Central memory CD8-positive, alpha-beta T cell (primary cell): ENCODE measurements around the gene PDGFD.

Experiments
- ATAC-seq: fragments of 150-1000 bp; cut with Tn5 transposase; replicated peaks from 2 replicates; pipeline ENCODE4 v1.10.0; 2022; ENCODE audit warnings: mild to moderate bottlenecking, moderate FRiP score, moderate number of reproducible peaks; ENCODE audit not compliant: poor library complexity, severe bottlenecking; ENCODE audit errors: extremely low read depth
- DNase-seq, 2 donors: peaks; one replicate each; pipeline ENCODE4 v3.0.0; 2021; ENCODE audit warnings: low spot score in 2 of 2
- H3K27ac Mint-ChIP-seq: one replicate; pipeline ENCODE4 v1.8.0; 2022; ENCODE audit warnings: low read depth, mild to moderate bottlenecking, moderate library complexity, mixed read lengths
- H3K27me3 Mint-ChIP-seq: one replicate; pipeline ENCODE4 v1.8.0; 2022; ENCODE audit warnings: mixed read lengths
- H3K36me3 Mint-ChIP-seq: one replicate; pipeline ENCODE4 v1.8.0; 2022; ENCODE audit warnings: mild to moderate bottlenecking, moderate library complexity, mixed read lengths; ENCODE audit not compliant: insufficient read depth
- H3K4me1 Mint-ChIP-seq: one replicate; pipeline ENCODE4 v1.8.0; 2022; ENCODE audit warnings: mixed read lengths
- H3K4me3 Mint-ChIP-seq: one replicate; pipeline ENCODE4 v1.8.0; 2022; ENCODE audit warnings: mild to moderate bottlenecking, moderate library complexity, mixed read lengths
- H3K9me3 Mint-ChIP-seq: one replicate; pipeline ENCODE4 v1.8.0; 2022; ENCODE audit warnings: mixed read lengths

The PDGFD gene

GRCh38 chr11:103995896-103996295 is 168.1 kb downstream of the PDGFD start:
- H3K27me3 Mint-ChIP-seq = no peaks in the 10 kb centered on the region
- H3K36me3 Mint-ChIP-seq = peaks cover 2% of the 10 kb centered on the region
- no peaks in the 10 kb centered on the region for H3K4me1 Mint-ChIP-seq
- H3K27ac Mint-ChIP-seq = no peak overlapping the region
- ATAC-seq (no peak), DNase-seq (no peak)
- no peak overlapping the region for H3K4me3 Mint-ChIP-seq
- no peaks in the 10 kb centered on the region for H3K9me3 Mint-ChIP-seq

- Mint-ChIP-seq H3K4me3 (no peak overlapping the region), H3K4me1 (no peaks in the 10 kb centered on the region), H3K27me3 (no peaks in the 10 kb centered on the region), H3K27ac (no peak overlapping the region), H3K36me3 (peaks cover 3% of the 10 kb centered on the region), H3K9me3 (no peaks in the 10 kb centered on the region)
- no peak for ATAC-seq
- DNase-seq = no peak
Measured at GRCh38 chr11:103994518-103994917, 169.4 kb downstream of the PDGFD start.

GRCh38 chr11:103994094-103994493 is 169.9 kb downstream of the PDGFD start:
- Mint-ChIP-seq H3K9me3 (no peaks in the 10 kb centered on the region), H3K36me3 (peaks cover 2% of the 10 kb centered on the region), H3K4me3 (no peak overlapping the region), H3K4me1 (no peaks in the 10 kb centered on the region), H3K27ac (no peak overlapping the region), H3K27me3 (no peaks in the 10 kb centered on the region)
- DNase-seq = no peak
- no peak for ATAC-seq

- Mint-ChIP-seq H3K9me3 (no peaks in the 10 kb centered on the region), H3K27me3 (no peaks in the 10 kb centered on the region), H3K36me3 (peaks cover 1% of the 10 kb centered on the region), H3K27ac (no peak overlapping the region), H3K4me1 (no peaks in the 10 kb centered on the region), H3K4me3 (no peak overlapping the region)
- DNase-seq (no peak), ATAC-seq (no peak)
Measured at GRCh38 chr11:103993507-103993906, 170.4 kb downstream of the PDGFD start.

- Mint-ChIP-seq H3K4me1 (no peaks in the 10 kb centered on the region), H3K27ac (no peak overlapping the region), H3K4me3 (no peak overlapping the region), H3K27me3 (no peaks in the 10 kb centered on the region), H3K36me3 (peaks cover 4% of the 10 kb centered on the region), H3K9me3 (no peaks in the 10 kb centered on the region)
- no peak for DNase-seq
- ATAC-seq = no peak
Measured at GRCh38 chr11:103988595-103988969, 175.4 kb downstream of the PDGFD start.

- Mint-ChIP-seq H3K4me1 (no peaks in the 10 kb centered on the region), H3K9me3 (no peaks in the 10 kb centered on the region), H3K27me3 (no peaks in the 10 kb centered on the region), H3K36me3 (peaks cover 4% of the 10 kb centered on the region), H3K4me3 (no peak overlapping the region), H3K27ac (no peak overlapping the region)
- DNase-seq (no peak), ATAC-seq (no peak)
Measured at GRCh38 chr11:103987629-103988594, 176.0 kb downstream of the PDGFD start.

- DNase-seq = no peak
- Mint-ChIP-seq H3K27ac (no peak overlapping the region), H3K27me3 (no peaks in the 10 kb centered on the region), H3K4me1 (no peaks in the 10 kb centered on the region), H3K9me3 (no peaks in the 10 kb centered on the region), H3K4me3 (no peak overlapping the region), H3K36me3 (peaks cover 3% of the 10 kb centered on the region)
- no peak for ATAC-seq
Measured at GRCh38 chr11:103985041-103985440, 178.9 kb downstream of the PDGFD start.

- no peaks in the 10 kb centered on the region for H3K27me3 Mint-ChIP-seq
- H3K4me1 Mint-ChIP-seq = peaks cover 5% of the 10 kb centered on the region
- H3K27ac Mint-ChIP-seq = no peak overlapping the region
- no peaks in the 10 kb centered on the region for H3K9me3 Mint-ChIP-seq
- no peak for DNase-seq
- no peak for ATAC-seq
- H3K36me3 Mint-ChIP-seq = no peaks in the 10 kb centered on the region
- no peak overlapping the region for H3K4me3 Mint-ChIP-seq
Measured at GRCh38 chr11:103980108-103980507, 183.8 kb downstream of the PDGFD start.

GRCh38 chr11:103978616-103979595 is 185.0 kb downstream of the PDGFD start:
- H3K36me3 Mint-ChIP-seq = no peaks in the 10 kb centered on the region
- H3K27ac Mint-ChIP-seq = no peak overlapping the region
- DNase-seq (no peak), ATAC-seq (no peak)
- no peaks in the 10 kb centered on the region for H3K9me3 Mint-ChIP-seq
- H3K27me3 Mint-ChIP-seq = no peaks in the 10 kb centered on the region
- no peak overlapping the region for H3K4me3 Mint-ChIP-seq
- peaks cover 5% of the 10 kb centered on the region for H3K4me1 Mint-ChIP-seq

- ATAC-seq = no peak
- Mint-ChIP-seq H3K4me3 (no peak overlapping the region), H3K27me3 (no peaks in the 10 kb centered on the region), H3K36me3 (no peaks in the 10 kb centered on the region), H3K9me3 (no peaks in the 10 kb centered on the region), H3K4me1 (no peaks in the 10 kb centered on the region), H3K27ac (no peak overlapping the region)
- no peak for DNase-seq
Measured at GRCh38 chr11:103972013-103972412, 191.9 kb downstream of the PDGFD start.

GRCh38 chr11:103970701-103971249 is 193.2 kb downstream of the PDGFD start:
- Mint-ChIP-seq H3K4me3 (no peak overlapping the region), H3K27ac (no peak overlapping the region), H3K27me3 (no peaks in the 10 kb centered on the region), H3K4me1 (no peaks in the 10 kb centered on the region), H3K36me3 (no peaks in the 10 kb centered on the region), H3K9me3 (no peaks in the 10 kb centered on the region)
- no peak for DNase-seq
- no peak for ATAC-seq

GRCh38 chr11:103968685-103969084 is 195.3 kb downstream of the PDGFD start:
- Mint-ChIP-seq H3K36me3 (no peaks in the 10 kb centered on the region), H3K27ac (no peak overlapping the region), H3K4me1 (no peaks in the 10 kb centered on the region), H3K4me3 (no peak overlapping the region), H3K27me3 (no peaks in the 10 kb centered on the region), H3K9me3 (no peaks in the 10 kb centered on the region)
- ATAC-seq (no peak), DNase-seq (no peak)
